H1 (cell line): ENCODE data around the gene STOML2. TPM values are rescaled to one million over a fixed set of nuclear protein-coding genes. Genes with fewer than 3 reads are reported as not detected.

Experiments
- CREB1 ChIP-seq: IDR thresholded peaks from 2 replicates; pipeline ENCODE4 v1.6.1; 2012; ENCODE audit warnings: inconsistent platforms
- EGR1 ChIP-seq: IDR thresholded peaks from 2 replicates; pipeline ENCODE4 v1.6.1; 2011; ENCODE audit warnings: low read depth, low read length, borderline replicate concordance
- JUN ChIP-seq: IDR thresholded peaks from 2 replicates; pipeline ENCODE4 v1.6.1; 2011; ENCODE audit warnings: low read depth, mild to moderate bottlenecking, improper control_type of control experiment, low read length
- KDM4A ChIP-seq: IDR thresholded peaks from one replicate; pipeline ENCODE4 v1.7.1; 2012; ENCODE audit warnings: low read depth, mild to moderate bottlenecking, moderate library complexity, low read length, inconsistent platforms; ENCODE audit not compliant: severe bottlenecking
- NANOG ChIP-seq: IDR thresholded peaks from 2 replicates; pipeline ENCODE4 v1.6.1; 2011; ENCODE audit warnings: low read length, low read depth, mild to moderate bottlenecking, inconsistent platforms; ENCODE audit not compliant: insufficient read depth, poor library complexity, severe bottlenecking
- POLR2AphosphoS5 ChIP-seq: IDR thresholded peaks from 2 replicates; pipeline ENCODE4 v1.6.1; 2011; ENCODE audit warnings: low read depth, low read length
- RFX5 ChIP-seq: IDR thresholded peaks from 2 replicates; pipeline ENCODE4 v1.6.1; 2011; ENCODE audit warnings: low read depth, low read length, improper control_type of control experiment, borderline replicate concordance
- SIX5 ChIP-seq: IDR thresholded peaks from 2 replicates; pipeline ENCODE4 v1.6.1; 2011; ENCODE audit warnings: mild to moderate bottlenecking, low read depth, low read length
- USF2 ChIP-seq: IDR thresholded peaks from 2 replicates; pipeline ENCODE4 v1.6.1; 2011; ENCODE audit warnings: low read length, improper control_type of control experiment
- polyA plus RNA-seq, 7 experiments: library from polyadenylated mRNA; depleted of rRNA in 3 of 7; stranded (reverse) in 5 of 7; unstranded in 2 of 7; fragments of >200 nt in 5 of 7; fragments of 200-250 nt in 2 of 7; gene quantifications; 1 replicate in 5 of 7; 2 replicates in 1 of 7; 4 replicates in 1 of 7; pipeline versions ENCODE4 v1.2.1 to v1.2.3, GENCODE V29; 2011 to 2013; ENCODE audit warnings: missing spikeins in 2 of 7, mixed read lengths in 2 of 7
- total RNA-seq: library from RNA; stranded (reverse); fragmentation: NEBNext Ultra II Directional; extraction: Animal tissue kit (Norgen Biotek cat#: 25700); gene quantifications from 2 replicates; pipeline ENCODE4 v1.2.1, GENCODE V29; 2021

STOML2 gene
- total and polyA plus RNA-seq, 2 of the 8 experiments (the other 6 are each of a cell fraction or from before 2014, with no cell fraction given), result 203 to 256 TPM

GRCh38 chr9:35071814-35072460, 31.0 kb downstream of the STOML2 start (continued):
- TF ChIP-seq KDM4A (no peak), POLR2AphosphoS5 (peak; percentile 50), USF2 (no peak), CREB1 (peak; percentile 54), RFX5 (no peak), EGR1 (0 out of 2 replicates have a peak, but pooled peaks have one; percentile 4), JUN (no peak), NANOG (no peak), SIX5 (no peak)
- TF ChIP-seq, all 59 proteins: peak for 15
